A673 (cell line): ENCODE results near the gene PFKM.

Source experiments
- CTCF ChIP-seq: fragments of 300-800, 200-600 bp; sonication (generic); conservative IDR thresholded peaks from 2 replicates; pipeline ENCODE4 v1.5.1; 2017; ENCODE audit warnings: low read depth, mild to moderate bottlenecking, antibody characterized with exemption, low read length, moderate library complexity, mixed read lengths
- EZH2 ChIP-seq: fragments of 200-600 bp; sonication (generic); IDR thresholded peaks from 2 replicates; pipeline ENCODE4 v1.6.1; 2017; ENCODE audit warnings: borderline replicate concordance, low read depth, mild to moderate bottlenecking, mixed read lengths, antibody characterized with exemption, low read length; ENCODE audit not compliant: poor library complexity, severe bottlenecking

GRCh38 chr12:48122065-48122834 is 3.1 kb downstream of the PFKM start:
- no peak for TF ChIP-seq CTCF
- TF ChIP-seq EZH2: no peak
